KG1 (cell line): Measurements from ENCODE around the gene MAP4K5.
A peak's percentile ranks its signal among the peaks of the same experiment; 100 is the strongest.
"Not testable (repeated sequence)": the region's sequence is repeated elsewhere in the genome, so short reads cannot be mapped to it uniquely, and the experiment has no call there.

Experiments
- DNase-seq: peaks from one replicate; lab custom pipeline; 2025; lab: John Stamatoyannopoulos, UW

The MAP4K5 gene

DNA sequence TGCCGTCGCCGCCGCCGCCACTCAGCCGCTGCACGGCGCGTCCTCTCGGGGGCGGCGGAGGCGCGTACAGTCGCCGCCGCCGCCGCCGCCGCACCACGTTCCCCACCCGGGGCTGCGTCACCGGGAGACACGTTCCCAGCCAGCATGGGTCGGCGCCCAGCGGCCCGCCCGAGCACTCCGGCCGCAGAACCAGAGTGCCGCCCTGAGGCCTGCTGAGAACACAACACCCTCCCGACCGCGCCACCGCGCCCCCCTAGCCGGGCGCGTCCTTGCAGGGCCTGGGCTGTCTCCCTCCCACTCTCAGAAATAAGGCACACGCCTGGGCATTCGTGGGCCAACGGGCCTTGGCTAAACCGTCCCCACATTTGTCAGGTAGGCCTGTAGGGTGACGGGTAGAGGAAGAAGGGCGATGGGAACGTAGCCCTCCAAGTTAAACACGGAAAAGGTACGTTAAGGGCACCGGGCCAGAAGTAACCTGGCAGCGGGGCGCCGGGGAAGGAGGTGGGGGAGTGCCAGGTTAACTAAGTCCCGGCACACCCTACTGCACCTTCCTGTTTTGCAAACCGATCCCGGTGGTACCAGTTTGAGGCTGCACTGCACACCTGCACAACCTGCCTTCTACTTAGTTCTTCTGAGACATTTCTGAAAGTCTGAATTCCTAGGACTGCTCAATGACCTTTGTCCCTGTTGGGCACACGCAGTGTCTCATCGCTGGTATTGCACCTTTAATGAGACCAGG, at the start of gene MAP4K5:
Gene MAP4K5, minus strand, starts transcription at position 68 of the 739 bp plus-strand sequence. CDS start 520 bp downstream, outside the sequence.
- peak; percentile 26 for DNase-seq

- DNase-seq: no peak
These were observed 46.1 kb upstream of the MAP4K5 start for GRCh38 chr14:50578433-50578832.

DNA sequence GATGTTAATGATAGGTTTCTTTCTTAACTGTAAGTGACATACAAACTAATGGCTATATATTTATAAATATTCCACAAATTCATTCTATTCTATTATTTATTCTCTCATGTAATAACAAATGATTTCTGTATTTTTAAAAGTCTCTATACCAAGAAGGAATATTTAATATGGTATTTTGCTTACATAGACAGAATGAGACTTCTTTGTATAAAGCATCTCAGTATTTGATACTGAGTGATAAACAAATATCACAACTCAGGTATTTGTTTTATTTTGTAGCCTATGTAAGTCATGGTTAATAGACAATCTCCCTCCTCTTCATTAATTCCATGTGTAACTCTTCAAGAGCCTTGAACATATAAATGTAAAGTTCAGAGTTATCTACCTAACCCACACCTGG, 45.6 kb upstream of the MAP4K5 start:
- no peak for DNase-seq

- no peak for DNase-seq
These were observed 43.4 kb upstream of the MAP4K5 start for GRCh38 chr14:50575769-50576168.

GRCh38 chr14:50573862-50574261, 41.5 kb upstream of the MAP4K5 start:
- DNase-seq: no peak

DNA sequence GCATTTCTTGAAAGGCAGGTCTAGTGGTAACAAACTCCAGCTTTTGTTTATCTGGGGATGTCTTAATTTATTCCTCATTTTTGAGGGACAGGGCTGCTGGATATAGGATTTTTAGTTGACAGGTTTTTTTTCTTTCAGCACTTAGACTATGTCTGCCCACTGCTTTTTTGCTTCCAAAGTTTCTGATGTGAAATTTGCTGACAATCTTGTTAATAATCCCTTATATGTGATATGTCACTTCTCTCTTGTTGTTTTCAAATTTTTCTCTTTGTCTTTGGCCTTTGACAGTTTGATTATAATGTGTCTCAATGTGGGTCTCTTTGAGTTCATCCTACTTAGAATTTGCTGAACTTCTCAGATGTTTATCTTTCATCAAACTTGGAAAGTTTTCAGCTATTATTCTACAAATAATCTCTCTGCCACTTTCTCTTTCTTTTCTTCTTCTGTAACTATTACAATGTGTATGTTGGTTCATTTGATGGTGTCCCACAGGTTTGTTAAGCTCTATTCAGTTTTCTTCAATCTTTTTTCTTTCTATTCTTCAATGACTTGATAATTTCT, 37.4 kb upstream of the MAP4K5 start:
- no peak for DNase-seq

DNA sequence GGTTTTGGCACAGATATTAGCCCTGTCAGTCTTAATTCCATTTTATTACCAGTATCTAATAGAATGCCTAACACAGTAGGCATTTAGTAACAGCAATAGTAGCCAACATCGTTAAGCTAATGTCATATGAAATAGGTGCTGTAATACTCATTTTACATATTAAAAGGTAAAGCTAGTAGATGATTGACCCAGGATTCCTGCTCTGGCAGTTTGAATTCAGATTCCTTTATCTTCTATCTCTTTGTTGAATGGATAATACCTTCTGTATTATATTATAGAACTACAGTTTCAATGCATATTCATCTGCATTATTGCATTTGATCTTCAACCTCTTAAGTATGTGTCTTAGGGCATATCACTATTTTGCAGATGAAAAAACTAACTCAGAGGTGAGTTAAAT, 30.5 kb upstream of the MAP4K5 start:
- DNase-seq: no peak

DNA sequence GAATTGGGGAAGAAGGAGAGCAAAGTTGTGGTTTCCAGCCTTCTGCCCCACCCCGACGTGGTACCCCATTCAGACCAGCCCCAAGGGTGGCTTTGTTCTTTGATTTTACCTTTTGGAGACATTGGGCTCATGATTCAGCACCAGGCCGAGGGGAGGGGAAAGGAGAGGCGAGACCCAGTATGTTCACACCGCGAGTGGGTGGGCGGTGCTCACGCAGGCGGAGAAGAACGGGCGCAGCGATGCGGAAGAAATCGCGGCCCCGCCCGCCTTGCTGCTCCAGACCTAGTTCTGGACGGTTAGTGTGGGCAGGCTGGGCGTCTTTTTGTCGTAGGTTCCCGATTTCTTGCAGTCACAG, 28.5 kb upstream of the MAP4K5 start:
- no peak for DNase-seq

DNA sequence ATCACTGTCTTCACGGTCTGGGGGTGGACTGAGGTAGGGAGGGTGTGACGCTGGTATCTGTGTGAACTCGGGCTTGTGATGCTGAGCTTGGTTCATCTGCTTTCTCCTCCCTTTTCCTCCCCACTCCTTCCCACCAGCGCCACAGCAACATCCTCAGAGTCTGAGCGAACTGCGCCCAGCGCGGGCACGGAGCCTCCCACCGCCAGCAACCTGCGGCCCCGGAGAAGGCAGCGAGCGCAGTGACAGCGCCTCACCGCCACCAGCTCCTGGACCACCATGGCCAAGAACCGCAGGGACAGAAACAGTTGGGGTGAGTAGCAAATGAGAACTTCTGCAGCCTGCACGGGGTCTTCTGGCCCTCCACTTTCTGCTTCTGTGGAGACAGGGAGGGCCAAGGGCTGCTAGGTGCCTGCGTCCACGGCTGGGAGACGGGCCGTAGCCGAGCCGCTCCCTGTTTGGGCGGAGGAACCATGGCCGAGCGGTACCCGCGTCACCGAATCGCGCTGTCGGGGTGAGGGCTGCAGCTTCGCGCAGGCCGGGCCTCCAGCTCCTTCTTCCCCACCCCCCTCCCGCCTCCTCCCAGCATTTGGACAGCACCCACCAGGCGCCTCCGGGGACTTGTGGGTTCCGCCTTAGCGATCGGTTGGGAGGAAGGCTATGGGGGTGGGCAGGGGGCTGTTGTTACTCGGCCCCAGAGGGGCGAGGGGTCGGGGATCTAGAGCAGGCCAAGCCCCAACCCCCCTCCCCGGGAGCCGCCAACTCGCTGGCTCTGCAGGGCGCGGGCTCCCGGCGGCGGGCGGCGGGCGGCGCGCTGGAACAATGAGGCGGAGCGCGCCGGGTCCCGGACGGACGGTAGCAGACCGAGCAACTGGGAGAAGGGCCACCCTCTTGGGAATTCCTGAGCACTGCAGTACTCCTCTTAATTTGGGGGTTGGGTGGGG, 27.9 kb upstream of the MAP4K5 start, which contains the start of gene ATL1:
Gene ATL1, plus strand, starts transcription at position 156 of the 941 bp plus-strand sequence. Its CDS starts 121 bp downstream, at position 277.
- DNase-seq: no peak

DNA sequence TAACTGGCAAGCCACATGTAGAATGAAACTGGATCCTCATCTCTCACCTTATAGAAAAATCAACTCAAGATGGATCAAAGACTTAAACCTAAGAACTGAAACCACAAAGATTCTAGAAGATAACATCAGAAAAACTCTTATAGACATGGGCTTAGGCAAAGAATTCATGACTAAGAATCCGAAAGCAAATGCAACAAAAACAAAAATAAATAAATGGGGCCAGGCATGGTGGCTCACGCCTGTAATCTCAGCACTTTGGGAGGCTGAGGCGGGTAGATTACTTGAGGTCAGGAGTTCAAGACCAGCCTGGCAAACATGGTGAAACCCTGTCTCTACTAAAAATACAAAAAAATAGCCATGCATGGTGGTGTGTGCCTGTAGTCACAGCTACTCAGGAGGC, 20.4 kb upstream of the MAP4K5 start:
- not testable (repeated sequence) for DNase-seq

GRCh38 chr14:50551877-50552276, 19.5 kb upstream of the MAP4K5 start:
- DNase-seq: no peak

GRCh38 chr14:50550294-50550693, 17.9 kb upstream of the MAP4K5 start:
- DNase-seq: no peak

- no peak for DNase-seq
These were observed 13.2 kb upstream of the MAP4K5 start for GRCh38 chr14:50545618-50546017.

DNA sequence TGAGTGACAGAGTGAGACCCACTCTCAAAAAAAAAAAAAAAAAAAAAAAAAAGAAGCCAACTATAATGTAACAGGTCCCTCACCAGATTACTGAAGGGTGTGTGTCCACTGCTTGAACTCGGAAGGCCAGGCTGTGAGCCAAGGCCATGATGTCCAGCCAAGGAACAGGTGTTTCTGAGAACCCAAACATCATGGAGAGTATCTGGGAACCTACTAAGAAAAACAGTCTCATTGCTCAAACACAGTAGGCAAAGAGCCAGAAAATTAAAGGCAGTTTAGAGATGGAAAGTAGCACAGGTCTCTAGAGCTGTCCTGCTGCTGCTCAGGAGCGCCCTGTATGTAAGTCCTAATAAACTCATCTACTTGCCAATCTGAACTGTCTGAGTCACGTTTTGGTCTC, 12.5 kb upstream of the MAP4K5 start:
- DNase-seq: no peak

DNA sequence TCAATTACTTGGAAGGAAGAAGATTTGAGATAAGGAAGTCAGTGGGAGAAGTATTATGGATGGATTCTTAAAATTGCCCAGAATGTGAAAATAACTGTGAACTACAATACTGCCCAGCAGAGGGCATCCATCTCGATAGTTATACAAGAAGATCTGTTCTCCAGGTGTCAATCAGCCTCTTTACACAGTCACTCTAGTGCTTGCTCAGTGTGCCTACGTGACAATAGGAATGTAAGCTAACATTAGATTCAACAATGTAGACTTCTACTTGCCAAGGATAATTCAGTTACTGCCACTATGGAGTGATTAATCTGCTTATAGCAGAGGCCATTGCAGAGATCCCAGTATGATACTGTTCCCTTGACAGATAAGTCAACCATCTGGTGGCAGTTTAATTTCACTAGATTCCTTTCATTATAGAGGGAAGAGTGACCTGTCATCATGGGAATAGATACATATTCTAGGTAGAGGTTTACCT, 10.6 kb upstream of the MAP4K5 start:
- DNase-seq: peak; percentile 20

DNA sequence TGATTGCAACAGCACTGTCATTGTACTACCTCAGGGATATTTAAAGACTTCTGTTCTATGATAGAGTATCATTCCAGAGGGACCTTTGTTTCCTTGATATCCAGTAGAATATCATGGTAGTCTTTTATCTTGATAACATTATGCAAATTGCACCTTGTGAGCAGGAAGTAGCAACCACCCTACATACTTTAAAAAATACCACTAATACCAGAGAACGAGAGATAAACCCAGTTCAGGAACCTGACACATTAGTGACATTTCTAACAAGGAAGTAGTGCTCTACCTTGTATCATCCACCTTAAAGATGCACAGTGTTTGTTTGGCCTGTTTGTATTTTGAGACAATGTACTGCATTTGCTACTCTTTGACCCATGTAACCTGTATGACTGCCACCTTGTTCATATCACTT, 8.8 kb upstream of the MAP4K5 start:
- no peak for DNase-seq

- no peak for DNase-seq
These were observed 6.7 kb upstream of the MAP4K5 start for GRCh38 chr14:50539051-50539450.

GRCh38 chr14:50538034-50538433, 5.7 kb upstream of the MAP4K5 start:
- not testable (repeated sequence) for DNase-seq

- DNase-seq: no peak
These were observed 2.6 kb upstream of the MAP4K5 start for GRCh38 chr14:50534997-50535396.

DNA sequence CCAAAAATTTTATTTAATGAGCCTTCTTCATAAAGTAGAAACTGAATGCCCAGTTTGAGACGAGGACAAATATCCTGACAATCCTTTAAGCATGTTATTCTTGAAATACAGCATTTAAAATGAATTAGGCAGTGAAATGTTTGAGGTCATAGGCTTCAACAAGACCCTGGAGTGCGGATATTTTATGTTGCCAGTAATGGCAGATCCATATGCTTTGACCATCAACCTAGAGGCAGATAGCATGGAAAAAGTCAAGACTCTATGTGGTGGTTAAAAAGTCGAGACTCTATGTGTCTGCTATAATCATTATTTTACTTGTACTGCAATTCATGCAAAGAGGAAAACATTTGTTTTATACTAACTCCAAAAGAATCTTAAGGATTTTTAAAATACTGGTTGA, 2.0 kb upstream of the MAP4K5 start:
- no peak for DNase-seq

DNA sequence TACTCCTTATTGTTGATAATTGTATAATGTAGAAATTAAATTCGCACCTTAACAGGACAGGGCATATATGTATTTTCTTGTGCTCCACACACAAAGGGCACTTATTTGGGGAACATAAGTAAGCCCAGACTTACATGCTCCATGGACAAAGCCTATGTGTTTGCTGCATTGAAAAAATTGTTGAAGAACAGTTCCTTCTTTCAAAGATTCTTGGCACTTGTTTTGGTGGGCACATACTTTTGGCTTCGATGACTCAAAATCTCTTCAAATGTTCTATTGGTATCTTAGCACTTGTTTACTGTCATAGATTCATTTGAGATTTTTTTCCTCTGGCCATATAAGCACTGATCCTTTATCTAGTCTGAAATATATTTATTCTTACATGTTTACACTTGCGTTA, 1.4 kb upstream of the MAP4K5 start:
- no peak for DNase-seq

GRCh38 chr14:50533241-50533705, 904 bp upstream of the MAP4K5 start:
- DNase-seq: peak; percentile 14
